H1 (cell line): ENCODE data around the gene SIAH3. TPM values are rescaled to one million over a fixed set of nuclear protein-coding genes. Genes with fewer than 3 reads are reported as not detected.

ENCODE experiments used
- CTCF ChIA-PET: fragments of 300-600 bp; sonication (Branson Sonifier 250); formaldehyde crosslinking; loops from one replicate; lab custom pipeline; 2021; ENCODE audit not compliant: partially characterized antibody; lab: Charles Lee
- POLR2A ChIA-PET: fragments of 300-600 bp; sonication (Branson Sonifier 250); formaldehyde crosslinking; loops from one replicate; lab custom pipeline; 2021; ENCODE audit warnings: inconsistent platforms; ENCODE audit not compliant: partially characterized antibody; lab: Charles Lee
- DNase-seq, 2 experiments: peaks; one replicate each; pipeline versions ENCODE4 v3.0.0 to v3.0.0-alpha.2; 2010 to 2022; ENCODE audit warnings: low spot score in 2 of 2, low read depth in 1 of 2, mixed read lengths in 1 of 2
- FAIRE-seq: peaks from 2 replicates; lab custom pipeline; 2011; peaks lifted over from hg19 to GRCh38; lab: Jason Lieb, UNC
- H2AFZ ChIP-seq: 2 replicates; pipeline ENCODE4 v1.8.1; 2012; ENCODE audit warnings: low read length, inconsistent platforms
- H2AK5ac ChIP-seq: 2 replicates; pipeline ENCODE4 v1.6.1; 2013; ENCODE audit warnings: low read depth, low read length
- H2BK120ac ChIP-seq: replicated peaks from 2 replicates; pipeline ENCODE3; 2013; ENCODE audit warnings: low read depth, low read length, inconsistent platforms
- H2BK12ac ChIP-seq: 2 replicates; pipeline ENCODE4 v1.6.1; 2013; ENCODE audit warnings: low read depth, low read length
- H2BK15ac ChIP-seq: 2 replicates; pipeline ENCODE4 v1.6.1; 2013; ENCODE audit warnings: low read length
- H2BK20ac ChIP-seq: 2 replicates; pipeline ENCODE4 v1.6.1; 2013; ENCODE audit warnings: low read length
- H2BK5ac ChIP-seq: 2 replicates; pipeline ENCODE4 v1.6.1; 2013; ENCODE audit warnings: low read depth, low read length
- H3K14ac ChIP-seq: 2 replicates; pipeline ENCODE4 v1.6.1; 2013; ENCODE audit warnings: inconsistent platforms; ENCODE audit not compliant: insufficient read length
- H3K18ac ChIP-seq: 2 replicates; pipeline ENCODE4 v1.6.1; 2013; ENCODE audit warnings: low read length; ENCODE audit errors: extremely low read depth
- H3K23ac ChIP-seq: 2 replicates; pipeline ENCODE4 v1.6.1; 2013; ENCODE audit warnings: inconsistent platforms; ENCODE audit not compliant: insufficient read length
- H3K23me2 ChIP-seq: 2 replicates; pipeline ENCODE4 v1.6.1; 2013; ENCODE audit warnings: low read depth, low read length
- H3K27ac ChIP-seq: 2 replicates; pipeline ENCODE4 v1.6.1; 2011; ENCODE audit warnings: low read depth, low read length, inconsistent platforms
- H3K27me3 ChIP-seq, 4 experiments: replicated peaks in 1 of 4; 1 replicate in 1 of 4; 2 replicates in 3 of 4; pipeline versions ENCODE4 v1.6.1 to v1.8.1; 2011 to 2013; ENCODE audit warnings: low read length in 3 of 4, mild to moderate bottlenecking in 3 of 4, inconsistent platforms in 2 of 4, mixed read lengths in 2 of 4, moderate library complexity in 1 of 4; ENCODE audit not compliant: control insufficient read depth in 3 of 4, insufficient read depth in 3 of 4; ENCODE audit errors: extremely low read depth in 1 of 4
- H3K36me3 ChIP-seq, 4 experiments: 2 replicates each; pipeline versions ENCODE4 v1.6.1 to v1.8.1; 2011 to 2013; ENCODE audit warnings: mild to moderate bottlenecking in 4 of 4, low read length in 3 of 4, moderate library complexity in 2 of 4, control low read depth in 1 of 4, inconsistent platforms in 1 of 4; ENCODE audit not compliant: insufficient read depth in 4 of 4, control insufficient read depth in 2 of 4
- H3K4ac ChIP-seq: replicated peaks from 2 replicates; pipeline ENCODE3; 2013; ENCODE audit warnings: low read length, low read depth, mixed read lengths, inconsistent platforms; ENCODE audit not compliant: insufficient read length
- H3K4me1 ChIP-seq, 4 experiments: replicated peaks in 1 of 4; 1 replicate in 1 of 4; 2 replicates in 3 of 4; pipeline versions ENCODE4 v1.6.1 to v1.8.1; 2011 to 2013; ENCODE audit warnings: low read length in 3 of 4, inconsistent platforms in 2 of 4, mixed read lengths in 1 of 4; ENCODE audit not compliant: insufficient read depth in 4 of 4, control insufficient read depth in 3 of 4
- H3K4me2 ChIP-seq, 2 experiments: 2 replicates each; pipeline versions ENCODE4 v1.6.1 to v1.8.1; 2011 to 2013; ENCODE audit warnings: low read depth in 2 of 2, low read length in 2 of 2, control low read depth in 1 of 2, inconsistent platforms in 1 of 2, mild to moderate bottlenecking in 1 of 2; ENCODE audit not compliant: insufficient read depth in 1 of 2
- H3K4me3 ChIP-seq, 4 experiments: fragments of 200-600, 300-600 bp in 1 of 4; sonication (generic), shearing (Covaris generic), sonication (Bioruptor Twin) in 1 of 4; 2 replicates each; pipeline versions ENCODE4 v1.5.1 to v1.8.1; 2011 to 2016; ENCODE audit warnings: low read length in 4 of 4, low read depth in 3 of 4, control low read depth in 2 of 4, inconsistent platforms in 2 of 4, mild to moderate bottlenecking in 2 of 4, mixed read lengths in 1 of 4, moderate library complexity in 1 of 4; ENCODE audit not compliant: insufficient read depth in 2 of 4; ENCODE audit errors: extremely low read depth in 1 of 4
- H3K56ac ChIP-seq: replicated peaks from 2 replicates; pipeline ENCODE3; 2013; ENCODE audit warnings: low read depth, mild to moderate bottlenecking, mixed read lengths, low read length, inconsistent platforms; ENCODE audit not compliant: insufficient read length
- H3K79me1 ChIP-seq: 2 replicates; pipeline ENCODE4 v1.6.1; 2013; ENCODE audit warnings: low read depth, low read length, control low read depth
- H3K79me2 ChIP-seq, 2 experiments: 2 replicates each; pipeline versions ENCODE4 v1.6.1 to v1.8.1; 2012 to 2013; ENCODE audit warnings: low read length in 2 of 2, mild to moderate bottlenecking in 2 of 2, inconsistent platforms in 1 of 2; ENCODE audit not compliant: insufficient read depth in 2 of 2, control insufficient read depth in 1 of 2
- H3K9ac ChIP-seq, 4 experiments: replicated peaks in 1 of 4; 1 replicate in 1 of 4; 2 replicates in 3 of 4; pipeline versions ENCODE4 v1.6.1 to v1.8.1; 2011 to 2013; ENCODE audit warnings: low read depth in 3 of 4, low read length in 3 of 4, control low read depth in 2 of 4, mild to moderate bottlenecking in 2 of 4, moderate library complexity in 2 of 4, inconsistent platforms in 1 of 4; ENCODE audit errors: extremely low read depth in 1 of 4
- H3K9me3 ChIP-seq, 2 experiments: 2 replicates each; pipeline versions ENCODE4 v1.6.1 to v1.8.1; 2012 to 2013; ENCODE audit warnings: mild to moderate bottlenecking in 2 of 2, moderate library complexity in 2 of 2, control low read depth in 1 of 2, inconsistent platforms in 1 of 2, low read depth in 1 of 2, low read length in 1 of 2, mixed read lengths in 1 of 2; ENCODE audit not compliant: insufficient read depth in 2 of 2
- H4K20me1 ChIP-seq, 2 experiments: replicated peaks in 1 of 2; 2 replicates each; pipeline versions ENCODE3 to v1.8.1; 2011 to 2013; ENCODE audit warnings: inconsistent platforms in 2 of 2, low read length in 2 of 2, mild to moderate bottlenecking in 1 of 2; ENCODE audit not compliant: insufficient read depth in 2 of 2, control insufficient read depth in 1 of 2
- H4K5ac ChIP-seq: 2 replicates; pipeline ENCODE4 v1.6.1; 2013; ENCODE audit warnings: low read length, low read depth, mixed read lengths, inconsistent platforms; ENCODE audit not compliant: insufficient read length
- H4K8ac ChIP-seq: 2 replicates; pipeline ENCODE4 v1.8.0; 2013; ENCODE audit warnings: mild to moderate bottlenecking, moderate library complexity, low read length, inconsistent platforms; ENCODE audit not compliant: insufficient read depth; ENCODE audit errors: extremely low read depth
- H4K91ac ChIP-seq: replicated peaks from 2 replicates; pipeline ENCODE3; 2013; ENCODE audit warnings: low read length, mixed read lengths, inconsistent platforms; ENCODE audit not compliant: insufficient read length
- FOSL1 ChIP-seq: IDR thresholded peaks from 2 replicates; pipeline ENCODE4 v1.6.1; 2011; ENCODE audit warnings: mild to moderate bottlenecking, low read depth, low read length, moderate library complexity; ENCODE audit not compliant: insufficient read depth
- MAFK ChIP-seq: IDR thresholded peaks from 2 replicates; pipeline ENCODE4 v1.6.1; 2012; ENCODE audit warnings: low read depth, mild to moderate bottlenecking, improper control_type of control experiment, low read length
- RFX5 ChIP-seq: IDR thresholded peaks from 2 replicates; pipeline ENCODE4 v1.6.1; 2011; ENCODE audit warnings: low read depth, low read length, improper control_type of control experiment, borderline replicate concordance
- WGBS, 2 experiments: shearing (Covaris generic) in 1 of 2; methylation state at CpG; one replicate each; pipeline versions ENCODE4 v1.1.6 to v1.1.7; 2013 to 2015; ENCODE audit warnings: low lambda C conversion rate in 2 of 2, mixed read lengths in 2 of 2, inconsistent platforms in 1 of 2, low coverage in 1 of 2, missing lambda C conversion rate in 1 of 2; ENCODE audit not compliant: insufficient replicate concordance in 2 of 2, insufficient coverage in 1 of 2, insufficient read length in 1 of 2; ENCODE audit errors: extremely low coverage in 1 of 2, missing lambda C conversion rate in 1 of 2; 5-methylcytosine and 5-hydroxymethylcytosine counted together
- polyA plus RNA-seq, 7 experiments: library from polyadenylated mRNA; depleted of rRNA in 3 of 7; stranded (reverse) in 5 of 7; unstranded in 2 of 7; fragments of >200 nt in 5 of 7; fragments of 200-250 nt in 2 of 7; gene quantifications; 1 replicate in 5 of 7; 2 replicates in 1 of 7; 4 replicates in 1 of 7; pipeline versions ENCODE4 v1.2.1 to v1.2.3, GENCODE V29; 2011 to 2013; ENCODE audit warnings: missing spikeins in 2 of 7, mixed read lengths in 2 of 7
- total RNA-seq: library from RNA; stranded (reverse); fragmentation: NEBNext Ultra II Directional; extraction: Animal tissue kit (Norgen Biotek cat#: 25700); gene quantifications from 2 replicates; pipeline ENCODE4 v1.2.1, GENCODE V29; 2021

SIAH3 gene
- total and polyA plus RNA-seq, 2 of the 8 experiments (the other 6 are each of a cell fraction or from before 2014, with no cell fraction given) = 0.15 to 0.17 TPM

GRCh38 chr13:45778882-45779281 is 72.7 kb downstream of the SIAH3 start:
- CTCF ChIA-PET = interaction anchor here (0.9 kb wide), 1 partner anchor 156 kb away, joined by 3 read pairs; no protein-coding TSS in a partner anchor
- Histone ChIP-seq H2AK5ac (no peak overlapping the region), H4K5ac (no peak overlapping the region), H3K4me2 (no peak overlapping the region), H4K8ac (no peak overlapping the region), H3K79me1 (no peaks in the 10 kb centered on the region), H3K79me2 (no peaks in the 10 kb centered on the region), H3K9me3 (no peaks in the 10 kb centered on the region), H3K4me3 (no peak overlapping the region), H4K91ac (no peak overlapping the region), H3K18ac (no peak overlapping the region), H3K23me2 (no peaks in the 10 kb centered on the region; the same call in 1 of the 2 replicates), H2AFZ (no peak overlapping the region), H2BK20ac (no peak overlapping the region), H3K27me3 (no peaks in the 10 kb centered on the region), H3K56ac (no peak overlapping the region), H3K36me3 (no peaks in the 10 kb centered on the region), H4K20me1 (no peaks in the 10 kb centered on the region), H3K23ac (no peak overlapping the region), H3K14ac (no peak overlapping the region), H3K4ac (no peak overlapping the region), H2BK15ac (no peak overlapping the region), H3K9ac (no peak overlapping the region), H3K27ac (no peak overlapping the region), H2BK5ac (no peak overlapping the region), H3K4me1 (peaks cover 4 to 12% (median 6%) of the 10 kb centered on the region in 4 experiments), H2BK12ac (no peak overlapping the region), H2BK120ac (no peak overlapping the region)
- no peak for DNase-seq
- FAIRE-seq = no peak
- 80% methylated on average over 4 of the region's 4 CpGs; no CpG with 5 or more reads in 1 of the 2 experiments for WGBS, 2 experiments
- no peak for TF ChIP-seq FOSL1
- no peak for TF ChIP-seq MAFK
- no peak for TF ChIP-seq RFX5
- POLR2A ChIA-PET = no interaction called here
